Skeletal muscle satellite cell (primary cell): ENCODE data around the gene PLSCR1.
"Not testable (repeated sequence)": the region's sequence is repeated elsewhere in the genome, so short reads cannot be mapped to it uniquely, and the experiment has no call there.

Source experiments
- H3K27me3 ChIP-seq: 2 replicates; pipeline ENCODE4 v1.7.0; 2013; ENCODE audit warnings: low read length; ENCODE audit not compliant: control insufficient read depth, insufficient read depth
- H3K36me3 ChIP-seq: 2 replicates; pipeline ENCODE4 v1.7.0; 2013; ENCODE audit warnings: mild to moderate bottlenecking, control low read depth, low read length; ENCODE audit not compliant: insufficient read depth
- H3K4me1 ChIP-seq: 2 replicates; pipeline ENCODE4 v1.7.0; 2013; ENCODE audit warnings: low read length; ENCODE audit not compliant: control insufficient read depth, insufficient read depth
- H3K4me2 ChIP-seq: 2 replicates; pipeline ENCODE4 v1.7.0; 2013; ENCODE audit warnings: mild to moderate bottlenecking, low read length
- H3K4me3 ChIP-seq: 2 replicates; pipeline ENCODE4 v1.7.0; 2013; ENCODE audit warnings: low read length
- H3K9ac ChIP-seq: 2 replicates; pipeline ENCODE4 v1.7.0; 2013; ENCODE audit warnings: mild to moderate bottlenecking, low read depth, low read length, moderate library complexity
- H3K9me3 ChIP-seq: replicated peaks from 2 replicates; pipeline ENCODE4 v1.7.0; 2013; ENCODE audit warnings: mild to moderate bottlenecking, control low read depth, low read length

Gene PLSCR1

DNA sequence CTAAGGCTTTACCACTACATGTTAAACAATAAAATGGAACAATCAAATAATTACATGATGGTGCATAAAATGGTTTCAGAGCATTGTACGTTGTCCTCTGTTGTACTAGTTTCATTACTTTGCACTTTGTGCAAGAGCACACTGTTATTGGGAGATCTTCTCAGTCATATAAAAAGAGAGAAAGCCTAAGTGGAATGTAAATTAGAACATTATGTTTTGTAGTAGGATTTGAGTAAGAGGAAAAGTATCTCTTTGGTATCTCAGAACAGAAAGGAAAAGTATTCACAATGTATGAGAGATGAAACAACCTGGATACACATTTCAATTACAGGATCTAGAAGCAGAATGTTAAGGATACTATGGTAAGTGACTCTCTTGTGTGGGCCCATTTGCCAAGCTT, 48.2 kb downstream of the PLSCR1 start:
- H3K36me3 ChIP-seq: no peaks in the 10 kb centered on the region
- H3K9ac ChIP-seq: no peak overlapping the region
- peaks cover 21% of the 10 kb centered on the region for H3K4me1 ChIP-seq
- no peaks in the 10 kb centered on the region for H3K9me3 ChIP-seq
- no peak overlapping the region for H3K4me2 ChIP-seq
- H3K4me3 ChIP-seq: no peak overlapping the region
- no peaks in the 10 kb centered on the region for H3K27me3 ChIP-seq

DNA sequence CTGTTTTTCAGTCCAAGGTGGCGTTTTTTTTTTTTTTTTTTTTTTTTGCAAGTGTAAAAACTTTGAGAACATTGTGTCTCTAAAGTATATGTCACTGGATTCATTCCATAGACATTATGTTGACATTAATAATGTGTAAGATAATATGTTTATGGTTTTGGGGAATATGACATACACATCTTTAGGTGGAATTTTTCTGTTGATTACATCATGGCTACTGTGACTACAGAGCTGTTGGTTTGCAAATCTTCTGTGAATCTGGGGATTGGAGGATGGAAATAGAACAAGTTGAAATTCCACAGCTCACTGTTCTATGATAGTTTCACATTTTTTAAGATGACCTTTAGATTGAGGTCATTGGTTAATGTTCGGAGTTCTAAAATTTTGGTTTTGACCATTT, 50.6 kb downstream of the PLSCR1 start:
- no peaks in the 10 kb centered on the region for H3K9me3 ChIP-seq

GRCh38 chr3:146493221-146493620, 51.2 kb downstream of the PLSCR1 start:
- no peaks in the 10 kb centered on the region for H3K9me3 ChIP-seq
- H3K27me3 ChIP-seq: no peaks in the 10 kb centered on the region
- H3K4me3 ChIP-seq: no peak overlapping the region
- peak overlapping the region; percentile 18 for H3K9ac ChIP-seq
- peaks cover 23% of the 10 kb centered on the region for H3K4me1 ChIP-seq
- H3K36me3 ChIP-seq: no peaks in the 10 kb centered on the region
- H3K4me2 ChIP-seq: peak overlapping the region; percentile 35

More for the DNA sequence above, 50.6 kb downstream of the PLSCR1 start:
- Histone ChIP-seq H3K36me3 (no peaks in the 10 kb centered on the region), H3K27me3 (no peaks in the 10 kb centered on the region), H3K4me2 (peak overlapping the region; percentile 35), H3K4me3 (no peak overlapping the region), H3K4me1 (peaks cover 23% of the 10 kb centered on the region), H3K9ac (peak overlapping the region; percentile 18)

DNA sequence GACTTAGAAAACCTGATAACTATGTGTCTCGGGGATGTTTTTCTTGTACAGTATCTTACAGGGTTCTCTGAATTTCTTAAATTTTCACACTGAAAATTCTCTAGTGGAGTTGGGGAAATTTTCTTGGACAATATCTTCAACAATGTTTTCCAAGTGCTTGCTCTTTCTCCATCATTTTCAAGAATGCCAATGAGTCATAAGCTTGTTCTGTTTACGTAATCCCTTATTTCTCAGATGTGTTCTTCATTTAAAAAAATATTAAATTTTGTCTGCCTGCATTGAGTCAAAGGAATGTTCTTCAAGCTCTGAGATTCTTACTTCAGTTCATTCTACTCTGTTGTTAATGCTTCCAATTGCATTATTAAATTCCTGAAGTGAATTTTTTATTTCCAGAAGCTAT, 53.1 kb downstream of the PLSCR1 start:
- Histone ChIP-seq H3K4me3 (no peak overlapping the region), H3K4me1 (peaks cover 23% of the 10 kb centered on the region), H3K36me3 (no peaks in the 10 kb centered on the region), H3K4me2 (no peak overlapping the region), H3K9ac (no peak overlapping the region), H3K27me3 (no peaks in the 10 kb centered on the region), H3K9me3 (no peaks in the 10 kb centered on the region)

GRCh38 chr3:146485297-146485696, 59.1 kb downstream of the PLSCR1 start:
- H3K9ac ChIP-seq: no peak overlapping the region
- H3K36me3 ChIP-seq: no peaks in the 10 kb centered on the region
- no peaks in the 10 kb centered on the region for H3K9me3 ChIP-seq
- H3K4me2 ChIP-seq: no peak overlapping the region
- H3K4me3 ChIP-seq: no peak overlapping the region
- H3K4me1 ChIP-seq: no peaks in the 10 kb centered on the region
- H3K27me3 ChIP-seq: no peaks in the 10 kb centered on the region

- Histone ChIP-seq H3K4me2 (no peak overlapping the region), H3K9ac (no peak overlapping the region), H3K36me3 (no peaks in the 10 kb centered on the region), H3K27me3 (no peaks in the 10 kb centered on the region), H3K9me3 (no peaks in the 10 kb centered on the region), H3K4me3 (no peak overlapping the region), H3K4me1 (peaks cover 23% of the 10 kb centered on the region)
Observed at GRCh38 chr3:146476094-146476740, 68.2 kb downstream of the PLSCR1 start.

GRCh38 chr3:146474976-146475375, 69.4 kb downstream of the PLSCR1 start:
- H3K27me3 ChIP-seq, H3K4me2 ChIP-seq, H3K9ac ChIP-seq, H3K36me3 ChIP-seq, H3K4me3 ChIP-seq, H3K9me3 ChIP-seq: not testable (repeated sequence)
- H3K4me1 ChIP-seq: peaks cover 23% of the 10 kb centered on the region

GRCh38 chr3:146473726-146474125, 70.7 kb downstream of the PLSCR1 start:
- no peak overlapping the region for H3K4me3 ChIP-seq

DNA sequence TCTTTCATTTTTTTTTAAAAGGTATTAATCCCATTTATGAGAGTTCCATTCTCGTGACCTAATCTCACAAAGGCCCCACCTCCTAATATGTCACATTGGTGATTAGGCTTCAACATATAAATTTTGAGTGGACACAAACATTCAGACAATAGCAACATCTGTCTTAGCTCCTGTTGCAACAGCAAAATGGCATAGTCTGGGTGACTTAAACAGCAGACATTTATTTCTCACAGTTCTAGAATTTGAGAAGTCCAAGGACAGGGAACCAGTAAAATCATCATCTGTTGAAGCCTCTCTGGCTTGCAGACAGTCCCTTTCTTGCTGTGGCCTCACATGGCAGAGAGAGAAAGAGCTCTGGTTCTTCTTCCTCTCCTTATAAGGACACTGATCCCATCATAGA, 71.8 kb downstream of the PLSCR1 start:
- Histone ChIP-seq H3K9me3 (no peaks in the 10 kb centered on the region), H3K4me2 (no peak overlapping the region), H3K9ac (peak overlapping the region; percentile 60), H3K4me3 (no peak overlapping the region), H3K36me3 (no peaks in the 10 kb centered on the region), H3K4me1 (peaks cover 47% of the 10 kb centered on the region), H3K27me3 (no peaks in the 10 kb centered on the region)

More at GRCh38 chr3:146473726-146474125, 70.7 kb downstream of the PLSCR1 start:
- Histone ChIP-seq H3K4me2 (peak overlapping the region; percentile 28), H3K9me3 (no peaks in the 10 kb centered on the region), H3K9ac (peak overlapping the region; percentile 60), H3K4me1 (peaks cover 36% of the 10 kb centered on the region), H3K27me3 (no peaks in the 10 kb centered on the region), H3K36me3 (no peaks in the 10 kb centered on the region)

DNA sequence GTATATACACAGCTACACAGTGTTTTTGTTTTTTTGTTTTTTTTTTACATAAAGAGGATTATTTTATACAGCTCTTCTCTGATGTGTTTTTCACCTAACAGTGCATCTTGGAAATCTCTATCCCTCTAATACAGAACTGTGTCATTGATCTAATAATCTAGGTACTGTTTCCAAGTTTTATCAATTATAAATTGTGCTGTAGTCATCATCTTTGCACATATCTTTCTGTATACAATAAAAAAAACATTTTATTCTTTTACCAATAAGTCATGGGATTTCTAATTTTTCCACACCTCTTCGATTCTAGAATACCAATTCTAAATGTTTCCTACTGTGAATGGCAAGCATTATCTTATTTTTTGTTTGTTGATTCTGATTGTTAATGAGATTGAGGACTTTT, 73.4 kb downstream of the PLSCR1 start:
- Histone ChIP-seq H3K4me1 (peaks cover 61% of the 10 kb centered on the region), H3K9me3 (no peaks in the 10 kb centered on the region), H3K4me3 (no peak overlapping the region), H3K27me3 (no peaks in the 10 kb centered on the region), H3K4me2 (no peak overlapping the region), H3K36me3 (no peaks in the 10 kb centered on the region), H3K9ac (no peak overlapping the region)

DNA sequence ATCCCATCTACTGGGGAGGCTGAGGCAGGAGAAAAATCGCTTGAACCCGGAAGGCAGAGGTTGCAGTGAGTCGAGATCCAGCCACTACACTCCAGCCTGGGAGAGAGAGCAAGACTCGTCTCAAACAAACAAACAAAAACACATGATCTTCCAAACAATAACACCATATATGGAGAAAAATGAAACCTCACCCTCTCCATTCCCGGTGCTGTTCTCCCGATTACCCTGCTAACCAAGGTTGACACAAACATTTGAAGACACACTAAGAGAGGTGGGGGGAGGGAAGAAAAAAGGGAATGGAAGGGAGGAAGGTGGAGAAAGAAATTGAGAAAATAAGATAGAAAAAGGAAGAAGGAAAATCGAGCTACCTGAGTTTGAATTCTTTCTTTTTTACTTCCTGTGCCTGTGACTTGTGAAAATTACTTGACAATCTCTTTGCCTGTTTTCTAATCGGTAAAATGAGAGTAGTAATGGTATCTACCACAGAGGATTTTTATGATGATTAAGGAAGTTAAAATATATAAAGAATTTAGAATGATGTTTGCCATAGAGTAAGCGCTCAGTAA, 73.9 kb downstream of the PLSCR1 start:
- no peaks in the 10 kb centered on the region for H3K36me3 ChIP-seq
- no peak overlapping the region for H3K4me2 ChIP-seq
- H3K27me3 ChIP-seq: no peaks in the 10 kb centered on the region
- H3K4me3 ChIP-seq: no peak overlapping the region
- no peak overlapping the region for H3K9ac ChIP-seq
- H3K9me3 ChIP-seq: no peaks in the 10 kb centered on the region
- H3K4me1 ChIP-seq: peaks cover 66% of the 10 kb centered on the region
